ENCODE measurements around the gene VASH2.

GRCh38 chr1:212950243-212951125 is at the start of gene VASH2:
- TF ChIP-seq POLR2AphosphoS5 (IDR thresholded peaks at IDR 0.05) (peak; percentile 95), CTCF (IDR thresholded peaks at IDR 0.05; ENCODE audit: poor library complexity, severe bottlenecking) (peak; percentile 21), TAF1 (IDR thresholded peaks at IDR 0.05; ENCODE audit: low read depth) (peak; percentile 93), MXI1 (conservative IDR thresholded peaks at IDR 0.05; ENCODE audit: poor library complexity, severe bottlenecking) (peak; percentile 65)
